Endothelial cell of umbilical vein (primary cell): Measurements from ENCODE around the gene CCDC106. TPM values are rescaled to one million over a fixed set of nuclear protein-coding genes. Genes with fewer than 3 reads are reported as not detected.

ENCODE experiments used
- BruUV-seq: library from RNA; stranded (reverse); fragments of 400-500 nt; replicated peaks from 2 replicates; lab custom pipeline; 2021; lab: Mats Ljungman, UMichigan
- CTCF ChIA-PET: fragments of 300-600, 350-600 bp; sonication (Branson Sonifier 250); formaldehyde crosslinking; loops from one replicate; lab custom pipeline; 2021; ENCODE audit warnings: antibody characterized with exemption, inconsistent platforms; lab: Charles Lee
- POLR2A ChIA-PET: fragments of 300-600, 350-600 bp; sonication (Branson Sonifier 250); formaldehyde crosslinking; loops from one replicate; lab custom pipeline; 2021; ENCODE audit warnings: antibody characterized with exemption, inconsistent platforms; lab: Charles Lee
- DNase-seq: peaks from one replicate; pipeline ENCODE4 v3.0.0-alpha.2; 2011; ENCODE audit warnings: low read depth, low spot score
- FAIRE-seq: peaks from 2 replicates; lab custom pipeline; 2011; peaks lifted over from hg19 to GRCh38; lab: Jason Lieb, UNC
- H2AFZ ChIP-seq: 2 replicates; pipeline ENCODE4 v1.6.0; 2012; ENCODE audit warnings: low read depth, low read length, control low read depth, inconsistent platforms
- H3K27ac ChIP-seq: 2 replicates; pipeline ENCODE4 v1.5.1; 2011; ENCODE audit warnings: low read depth, mild to moderate bottlenecking, control low read depth, low read length, moderate library complexity; ENCODE audit not compliant: insufficient read depth
- H3K27me3 ChIP-seq, 2 experiments: 2 replicates each; pipeline versions ENCODE4 v1.6.0 to v1.6.1; 2011; ENCODE audit warnings: low read length in 2 of 2, mixed read lengths in 1 of 2; ENCODE audit not compliant: control insufficient read depth in 2 of 2, insufficient read depth in 2 of 2
- H3K36me3 ChIP-seq, 2 experiments: 2 replicates in 1 of 2; 3 replicates in 1 of 2; pipeline ENCODE4 v1.5.1; 2011; ENCODE audit warnings: low read length in 2 of 2, mild to moderate bottlenecking in 1 of 2, moderate library complexity in 1 of 2; ENCODE audit not compliant: control insufficient read depth in 2 of 2, insufficient read depth in 2 of 2; ENCODE audit errors: extremely low read depth in 1 of 2
- H3K4me1 ChIP-seq: 3 replicates; pipeline ENCODE4 v1.5.1; 2011; ENCODE audit warnings: mild to moderate bottlenecking, low read length; ENCODE audit not compliant: control insufficient read depth, insufficient read depth; ENCODE audit errors: extremely low read depth
- H3K4me2 ChIP-seq: 2 replicates; pipeline ENCODE4 v1.6.1; 2011; ENCODE audit warnings: low read length, control low read depth, mixed read lengths; ENCODE audit not compliant: insufficient read depth
- H3K4me3 ChIP-seq, 3 experiments: fragments of 200-600 bp in 1 of 3; sonication (generic), shearing (Covaris generic) in 1 of 3; replicated peaks in 1 of 3; 2 replicates each; pipeline ENCODE4 v1.5.1; 2011 to 2016; ENCODE audit warnings: control low read depth in 3 of 3, low read length in 3 of 3, mild to moderate bottlenecking in 2 of 3, inconsistent platforms in 1 of 3, low read depth in 1 of 3, moderate library complexity in 1 of 3; ENCODE audit not compliant: insufficient read depth in 1 of 3
- H3K79me2 ChIP-seq: 2 replicates; pipeline ENCODE4 v1.6.0; 2012; ENCODE audit warnings: low read length, inconsistent platforms; ENCODE audit not compliant: control insufficient read depth, insufficient read depth
- H3K9ac ChIP-seq: replicated peaks from 2 replicates; pipeline ENCODE3; 2011; ENCODE audit warnings: low read length, control low read depth; ENCODE audit not compliant: insufficient read depth; ENCODE audit errors: extremely low read depth
- H3K9me1 ChIP-seq: replicated peaks from 3 replicates; pipeline ENCODE4 v1.6.0; 2011; ENCODE audit warnings: mild to moderate bottlenecking, low read length; ENCODE audit not compliant: control insufficient read depth, insufficient read depth; ENCODE audit errors: extremely low read depth
- H3K9me3 ChIP-seq: replicated peaks from 2 replicates; pipeline ENCODE4 v1.5.1; 2012; ENCODE audit warnings: low read length, inconsistent platforms; ENCODE audit not compliant: control insufficient read depth, insufficient read depth
- H4K20me1 ChIP-seq: replicated peaks from 2 replicates; pipeline ENCODE3; 2011; ENCODE audit warnings: mild to moderate bottlenecking, low read length; ENCODE audit not compliant: control insufficient read depth, insufficient read depth; ENCODE audit errors: extremely low read depth
- EZH2 ChIP-seq: IDR thresholded peaks from 2 replicates; pipeline ENCODE4 v1.6.1; 2012; ENCODE audit warnings: borderline replicate concordance, low read depth, mild to moderate bottlenecking, moderate library complexity, low read length, inconsistent platforms; ENCODE audit not compliant: severe bottlenecking
- FOS ChIP-seq: IDR thresholded peaks from 2 replicates; pipeline ENCODE4 v1.6.1; 2011; ENCODE audit warnings: mild to moderate bottlenecking, low read length, moderate library complexity, borderline replicate concordance; ENCODE audit not compliant: insufficient read depth
- GATA2 ChIP-seq: IDR thresholded peaks from 2 replicates; pipeline ENCODE4 v1.7.0; 2011; ENCODE audit warnings: low read depth, mild to moderate bottlenecking, moderate library complexity, mixed read lengths, low read length; ENCODE audit not compliant: insufficient read length, insufficient read depth
- JUN ChIP-seq: IDR thresholded peaks from 2 replicates; pipeline ENCODE4 v1.6.1; 2011; ENCODE audit warnings: borderline replicate concordance, low read depth; ENCODE audit not compliant: insufficient read length, insufficient read depth
- MYC ChIP-seq: IDR thresholded peaks from one replicate; pipeline ENCODE4 v1.6.1; 2011; ENCODE audit warnings: mild to moderate bottlenecking, low read depth, low read length
- POLR2A ChIP-seq: IDR thresholded peaks from 2 replicates; pipeline ENCODE4 v1.6.1; 2012; ENCODE audit warnings: low read depth, mild to moderate bottlenecking, control low read depth, low read length
- POLR2AphosphoS5 ChIP-seq: IDR thresholded peaks from 2 replicates; pipeline ENCODE4 v1.6.1; 2012; ENCODE audit warnings: low read depth, mild to moderate bottlenecking, control low read depth, low read length, moderate library complexity; ENCODE audit not compliant: insufficient read depth
- dilution Hi-C: fragments of 300-500 bp; cut with MboI; formaldehyde crosslinking; loops from one replicate; pipeline ENCODE4 v1.15.0; 2019; ENCODE audit warnings: low sequenced_read_pairs; ENCODE audit not compliant: extremely low pct_ligation_motif_present
- intact Hi-C: fragments of 100-400 bp; cut with micrococcal nuclease; formaldehyde crosslinking; loops from one replicate; pipeline ENCODE4 v1.10.0; 2022
- polyA plus RNA-seq, 4 experiments: library from polyadenylated mRNA; depleted of rRNA in 3 of 4; stranded (reverse) in 3 of 4; unstranded in 1 of 4; fragments of >200 nt; gene quantifications; 2 replicates each; pipeline versions ENCODE4 v1.2.1 to v1.2.3, GENCODE V29; 2011 to 2012; ENCODE audit warnings: missing spikeins in 1 of 4
- total RNA-seq: library from RNA; stranded (reverse); gene quantifications from 2 replicates; pipeline ENCODE4 v1.2.3, GENCODE V29; 2021
- TF ChIP-seq, protein P1 (sequence below), 2 donors: IDR thresholded peaks; 1 replicate in 1 of 2; 2 replicates in 1 of 2; pipeline ENCODE4 v1.5.1; 2011; ENCODE audit warnings: low read length in 2 of 2, mild to moderate bottlenecking in 2 of 2, moderate library complexity in 2 of 2, control low read depth in 1 of 2, inconsistent platforms in 1 of 2, low read depth in 1 of 2; ENCODE audit not compliant: insufficient read depth in 1 of 2; ENCODE audit errors: extremely low read depth in 1 of 2
- TF ChIP-seq, protein P2 (sequence below): IDR thresholded peaks from 2 replicates; pipeline ENCODE4 v1.6.1; 2011; ENCODE audit not compliant: insufficient read depth, insufficient read length

The CCDC106 gene
- total and polyA plus RNA-seq, 2 donors (not counting 3 experiments of a cell fraction or from before 2014, with no cell fraction given), result 11.8 to 12.0 TPM

DNA sequence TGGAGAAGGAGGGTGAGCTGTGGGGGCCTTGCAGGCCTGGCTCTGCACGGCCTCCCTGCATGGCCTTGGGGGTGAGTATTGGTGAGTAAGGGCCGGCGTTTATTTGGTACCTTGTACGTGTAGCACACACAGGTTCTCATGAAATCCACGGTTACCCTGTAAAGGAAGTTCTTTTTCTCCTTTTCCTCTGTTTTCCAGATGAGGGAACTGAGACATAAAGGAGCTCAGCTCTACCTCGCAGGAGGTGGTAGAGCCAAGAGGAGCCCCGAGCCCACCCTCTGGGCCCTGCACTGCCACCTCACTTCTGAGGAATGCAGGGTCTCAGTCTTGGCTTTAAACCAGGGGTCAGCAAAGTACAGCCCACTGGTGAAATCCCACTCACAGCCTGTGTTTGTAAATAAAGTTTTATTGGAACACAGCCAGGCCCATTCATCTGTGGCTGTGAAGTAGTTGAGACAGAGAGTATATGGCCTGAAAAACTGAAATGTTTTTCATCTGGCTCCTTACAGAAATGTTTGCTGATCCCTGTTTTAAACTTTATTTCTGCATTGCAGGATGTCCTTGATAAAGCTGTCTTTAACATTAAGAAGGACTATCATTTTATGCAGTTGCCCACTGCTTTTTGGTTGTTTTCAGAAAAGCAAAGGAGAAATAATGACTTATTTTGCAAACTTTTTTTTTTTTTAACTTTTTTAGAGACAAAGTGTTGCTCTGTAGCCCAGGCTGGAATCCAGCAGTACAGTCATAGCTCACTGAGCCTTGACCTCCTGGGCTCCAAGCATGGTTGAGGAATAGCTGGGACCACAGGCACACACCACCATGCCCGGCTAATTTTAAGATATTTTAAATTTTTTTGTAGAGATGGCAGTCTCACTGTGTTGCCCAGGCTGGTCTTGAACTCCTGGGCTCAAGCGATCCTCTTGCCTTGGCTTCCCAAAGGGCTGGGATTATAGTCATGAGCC is 33.4 kb downstream of the CCDC106 start:
- no TSS peak for BruUV-seq
- Histone ChIP-seq H3K4me3 (no peak overlapping the region), H3K27me3 (no peaks in the 10 kb centered on the region), H3K27ac (no peak overlapping the region), H4K20me1 (no peaks in the 10 kb centered on the region), H3K9ac (no peak overlapping the region), H3K36me3 (peaks cover 9 to 42% of the 10 kb centered on the region in 2 experiments), H3K9me3 (no peaks in the 10 kb centered on the region), H3K4me1 (peaks cover 29% of the 10 kb centered on the region), H2AFZ (no peak overlapping the region), H3K79me2 (peaks cover 81% of the 10 kb centered on the region), H3K9me1 (no peaks in the 10 kb centered on the region), H3K4me2 (no peak overlapping the region)
- DNase-seq (no peak), FAIRE-seq (no peak)
- TF ChIP-seq EZH2, result no peak
- POLR2A ChIA-PET, result no interaction called here
- dilution Hi-C loops, result no loop called here
- intact Hi-C loops, result no loop called here
- CTCF ChIA-PET, result interaction anchor here (1.0 to 1.9 kb wide), 2 partner anchors 10 to 27 kb away, joined by 3 to 6 read pairs; partner anchors contain the start of gene U2AF2

DNA sequence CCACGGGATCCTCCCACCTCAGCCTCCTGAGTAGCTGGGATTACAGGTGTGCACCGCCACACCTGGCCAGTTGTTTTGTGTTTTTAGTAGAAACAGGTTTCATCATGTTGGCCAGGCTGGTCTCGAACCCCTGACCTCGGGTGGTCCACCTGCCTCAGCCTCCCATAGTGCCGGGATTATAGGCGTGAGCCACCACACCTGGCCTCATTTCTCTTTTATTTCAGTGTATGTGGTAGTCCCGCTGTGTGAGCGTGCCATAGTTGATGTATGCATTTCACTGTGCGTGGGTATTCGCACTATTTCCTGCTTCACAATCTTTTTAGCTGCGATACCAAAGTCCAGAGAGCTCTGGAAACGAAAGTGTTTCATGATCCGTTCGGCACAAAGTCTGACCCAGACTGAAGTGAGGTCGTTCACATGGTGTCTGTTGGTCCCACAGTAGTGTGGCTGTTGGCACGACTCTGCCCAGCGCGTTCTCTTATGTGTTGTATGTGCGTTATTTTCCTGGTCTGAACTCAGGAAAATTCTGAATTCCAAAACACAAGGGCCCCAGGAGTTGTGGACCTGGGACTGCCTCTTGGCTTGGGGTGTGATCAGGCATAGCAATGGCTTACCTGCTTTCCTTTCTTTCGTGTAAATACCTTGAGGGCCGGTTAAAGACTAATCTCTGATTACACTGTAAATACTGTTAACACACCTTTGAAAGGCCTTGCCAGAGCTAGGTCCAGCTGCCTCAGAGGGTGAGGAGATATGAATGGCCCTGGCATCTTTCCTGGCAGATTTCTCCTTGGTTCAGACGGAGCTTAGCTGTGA is 35.6 kb downstream of the CCDC106 start:
- dilution Hi-C loops (no loop called here), intact Hi-C loops (no loop called here)
- no peak for FAIRE-seq
- Histone ChIP-seq H3K27ac (no peak overlapping the region), H3K4me1 (peaks cover 8% of the 10 kb centered on the region), H4K20me1 (no peaks in the 10 kb centered on the region), H2AFZ (no peak overlapping the region), H3K9me1 (no peaks in the 10 kb centered on the region), H3K79me2 (peaks cover 65% of the 10 kb centered on the region), H3K4me2 (no peak overlapping the region), H3K4me3 (no peak overlapping the region), H3K27me3 (no peaks in the 10 kb centered on the region), H3K9me3 (no peaks in the 10 kb centered on the region), H3K9ac (no peak overlapping the region), H3K36me3 (peaks cover 7 to 48% of the 10 kb centered on the region in 2 experiments)
- BruUV-seq, result no TSS peak
- CTCF ChIA-PET, result interaction anchor here (1.9 kb wide), 1 partner anchor 12 kb away, joined by 6 read pairs; no protein-coding TSS in a partner anchor
- POLR2A ChIA-PET, result no interaction called here
- DNase-seq, result no peak
- TF ChIP-seq POLR2A, result no peak
- TF ChIP-seq, protein P1, sequence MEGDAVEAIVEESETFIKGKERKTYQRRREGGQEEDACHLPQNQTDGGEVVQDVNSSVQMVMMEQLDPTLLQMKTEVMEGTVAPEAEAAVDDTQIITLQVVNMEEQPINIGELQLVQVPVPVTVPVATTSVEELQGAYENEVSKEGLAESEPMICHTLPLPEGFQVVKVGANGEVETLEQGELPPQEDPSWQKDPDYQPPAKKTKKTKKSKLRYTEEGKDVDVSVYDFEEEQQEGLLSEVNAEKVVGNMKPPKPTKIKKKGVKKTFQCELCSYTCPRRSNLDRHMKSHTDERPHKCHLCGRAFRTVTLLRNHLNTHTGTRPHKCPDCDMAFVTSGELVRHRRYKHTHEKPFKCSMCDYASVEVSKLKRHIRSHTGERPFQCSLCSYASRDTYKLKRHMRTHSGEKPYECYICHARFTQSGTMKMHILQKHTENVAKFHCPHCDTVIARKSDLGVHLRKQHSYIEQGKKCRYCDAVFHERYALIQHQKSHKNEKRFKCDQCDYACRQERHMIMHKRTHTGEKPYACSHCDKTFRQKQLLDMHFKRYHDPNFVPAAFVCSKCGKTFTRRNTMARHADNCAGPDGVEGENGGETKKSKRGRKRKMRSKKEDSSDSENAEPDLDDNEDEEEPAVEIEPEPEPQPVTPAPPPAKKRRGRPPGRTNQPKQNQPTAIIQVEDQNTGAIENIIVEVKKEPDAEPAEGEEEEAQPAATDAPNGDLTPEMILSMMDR (IDR thresholded peaks at IDR 0.05; ENCODE audit: extremely low read depth in 1 of 2, insufficient read depth in 1 of 2, low read depth in 1 of 2, low read length in 2 of 2), result no peak
- no peak for TF ChIP-seq POLR2AphosphoS5
- TF ChIP-seq FOS, result no peak
- TF ChIP-seq, protein P2, sequence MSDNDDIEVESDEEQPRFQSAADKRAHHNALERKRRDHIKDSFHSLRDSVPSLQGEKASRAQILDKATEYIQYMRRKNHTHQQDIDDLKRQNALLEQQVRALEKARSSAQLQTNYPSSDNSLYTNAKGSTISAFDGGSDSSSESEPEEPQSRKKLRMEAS, result no peak
- no peak for TF ChIP-seq EZH2
- no peak for TF ChIP-seq GATA2
- TF ChIP-seq JUN, result no peak
- TF ChIP-seq MYC, result no peak
